GM12874 (cell line): ENCODE results near the gene AGBL1.

Source experiments
- TF ChIP-seq, protein P1 (sequence below): IDR thresholded peaks from 2 replicates; pipeline ENCODE4 v1.5.1; 2011; ENCODE audit warnings: low read depth, mild to moderate bottlenecking, control low read depth, low read length, moderate library complexity; ENCODE audit not compliant: insufficient read depth

Gene AGBL1

GRCh38 chr15:86894269-86894668 lies 814.6 kb downstream of the AGBL1 start:
- TF ChIP-seq, protein P1, sequence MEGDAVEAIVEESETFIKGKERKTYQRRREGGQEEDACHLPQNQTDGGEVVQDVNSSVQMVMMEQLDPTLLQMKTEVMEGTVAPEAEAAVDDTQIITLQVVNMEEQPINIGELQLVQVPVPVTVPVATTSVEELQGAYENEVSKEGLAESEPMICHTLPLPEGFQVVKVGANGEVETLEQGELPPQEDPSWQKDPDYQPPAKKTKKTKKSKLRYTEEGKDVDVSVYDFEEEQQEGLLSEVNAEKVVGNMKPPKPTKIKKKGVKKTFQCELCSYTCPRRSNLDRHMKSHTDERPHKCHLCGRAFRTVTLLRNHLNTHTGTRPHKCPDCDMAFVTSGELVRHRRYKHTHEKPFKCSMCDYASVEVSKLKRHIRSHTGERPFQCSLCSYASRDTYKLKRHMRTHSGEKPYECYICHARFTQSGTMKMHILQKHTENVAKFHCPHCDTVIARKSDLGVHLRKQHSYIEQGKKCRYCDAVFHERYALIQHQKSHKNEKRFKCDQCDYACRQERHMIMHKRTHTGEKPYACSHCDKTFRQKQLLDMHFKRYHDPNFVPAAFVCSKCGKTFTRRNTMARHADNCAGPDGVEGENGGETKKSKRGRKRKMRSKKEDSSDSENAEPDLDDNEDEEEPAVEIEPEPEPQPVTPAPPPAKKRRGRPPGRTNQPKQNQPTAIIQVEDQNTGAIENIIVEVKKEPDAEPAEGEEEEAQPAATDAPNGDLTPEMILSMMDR = no peak

- TF ChIP-seq, protein P1 = no peak
Observed at GRCh38 chr15:86903642-86904421, 824.2 kb downstream of the AGBL1 start.

DNA sequence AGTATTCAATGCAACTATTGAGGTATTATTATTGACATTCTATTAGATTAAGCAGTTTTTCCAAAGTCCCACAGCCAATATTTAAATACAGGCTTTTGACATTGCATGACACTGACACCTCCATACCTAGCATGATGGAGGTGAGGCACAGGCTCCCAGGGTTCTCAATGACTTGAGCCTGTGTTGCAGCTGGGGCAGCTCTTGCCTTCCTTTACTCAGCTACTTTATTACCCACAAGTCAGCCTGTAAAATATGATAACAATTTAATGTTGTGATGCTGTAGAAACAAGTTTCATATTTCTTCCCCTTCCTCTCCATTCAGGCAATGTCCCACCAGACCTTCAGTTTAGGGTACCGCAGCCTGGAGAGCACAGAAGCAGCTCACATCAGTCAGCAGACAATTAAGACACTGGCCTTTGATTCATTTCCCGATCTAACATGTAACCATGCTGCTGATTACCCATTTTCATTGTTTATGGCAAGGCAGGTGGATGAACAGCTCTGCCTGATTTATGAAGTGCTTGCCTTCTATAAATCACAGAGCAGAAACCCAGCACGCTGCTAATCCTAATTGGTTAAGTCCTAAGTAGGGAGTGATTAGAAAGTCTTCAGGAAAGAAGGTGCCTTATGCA lies 826.1 kb downstream of the AGBL1 start:
- TF ChIP-seq, protein P1 = no peak

- TF ChIP-seq, protein P1 = no peak
Observed at GRCh38 chr15:86906376-86906775, 826.7 kb downstream of the AGBL1 start.

GRCh38 chr15:86911022-86911421 lies 831.4 kb downstream of the AGBL1 start:
- TF ChIP-seq, protein P1 = no peak

- TF ChIP-seq, protein P1 = no peak
Observed at GRCh38 chr15:86912661-86913060, 833.0 kb downstream of the AGBL1 start.

DNA sequence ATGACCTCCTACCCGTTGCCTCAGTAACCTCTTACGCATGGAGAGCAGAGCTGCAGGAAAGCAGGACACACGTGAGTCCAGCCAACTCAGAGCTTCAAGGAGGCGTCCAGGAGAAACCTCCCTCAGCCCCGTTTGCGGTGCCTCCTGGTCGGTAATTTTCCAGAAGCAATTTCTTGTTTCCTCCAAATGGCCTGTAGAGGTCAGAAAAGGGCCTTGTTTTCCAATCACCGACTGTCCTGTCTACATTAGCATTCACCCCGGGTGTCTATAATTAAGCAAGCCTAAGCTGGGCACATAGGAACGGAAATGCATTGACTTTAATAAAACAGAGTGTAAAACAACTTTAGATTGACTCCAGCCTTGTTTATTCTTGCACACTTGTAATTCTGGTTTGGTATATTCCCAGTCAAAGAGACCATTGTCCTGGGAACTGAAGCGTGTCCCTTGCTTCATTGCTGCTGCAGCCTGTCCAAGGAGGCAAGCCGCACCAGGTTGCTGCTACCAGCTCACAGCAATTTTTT lies 836.2 kb downstream of the AGBL1 start:
- TF ChIP-seq, protein P1 = no peak
